Endothelial cell of umbilical vein (primary cell): Measurements from ENCODE around the gene OGFOD2.

ENCODE experiments used
- POLR2A ChIP-seq: IDR thresholded peaks from 2 replicates; pipeline ENCODE4 v1.6.1; 2012; ENCODE audit warnings: low read depth, mild to moderate bottlenecking, control low read depth, low read length
- POLR2AphosphoS5 ChIP-seq: IDR thresholded peaks from 2 replicates; pipeline ENCODE4 v1.6.1; 2012; ENCODE audit warnings: low read depth, mild to moderate bottlenecking, control low read depth, low read length, moderate library complexity; ENCODE audit not compliant: insufficient read depth
- TF ChIP-seq, protein P1 (sequence below): IDR thresholded peaks from 2 replicates; pipeline ENCODE4 v1.6.1; 2011; ENCODE audit not compliant: insufficient read depth, insufficient read length

GRCh38 chr12:122949405-122949804 lies 25.6 kb upstream of the OGFOD2 start:
- TF ChIP-seq POLR2A = no peak
- TF ChIP-seq, protein P1, sequence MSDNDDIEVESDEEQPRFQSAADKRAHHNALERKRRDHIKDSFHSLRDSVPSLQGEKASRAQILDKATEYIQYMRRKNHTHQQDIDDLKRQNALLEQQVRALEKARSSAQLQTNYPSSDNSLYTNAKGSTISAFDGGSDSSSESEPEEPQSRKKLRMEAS = no peak
- no peak for TF ChIP-seq POLR2AphosphoS5
